ENCODE measurements around the gene ACP5. TPM values are rescaled to one million over a fixed set of nuclear protein-coding genes. Genes with fewer than 3 reads are reported as not detected.

ACP5 gene
- total RNA-seq, 2 donors from 2014 or later = 23.3 to 59.3 TPM

- Histone ChIP-seq H3K36me3 (no peaks in the 10 kb centered on the region), H3K27me3 (replicated peaks; ENCODE audit: insufficient read depth) (no peaks in the 10 kb centered on the region), H3K4me3 (no peak overlapping the region), H3K27ac (no peak overlapping the region), H3K4me1 (replicated peaks) (no peaks in the 10 kb centered on the region), H3K9me3 (no peaks in the 10 kb centered on the region)
- intact Hi-C loops (cut with DNase I) = no loop called here
- WGBS = 87% methylated on average over 4 of the region's 4 CpGs
- TF ChIP-seq POLR2A (IDR thresholded peaks at IDR 0.05) (no peak), CTCF (IDR thresholded peaks at IDR 0.05) (no peak), POLR2AphosphoS5 (IDR thresholded peaks at IDR 0.05) (no peak)
- DNase-seq (ENCODE audit: low spot score) = no peak
Measured at GRCh38 chr19:11594084-11594483, 16.6 kb upstream of the ACP5 start.

GRCh38 chr19:11587975-11588631, 10.7 kb upstream of the ACP5 start:
- no peak for DNase-seq (ENCODE audit: low spot score)
- intact Hi-C loops (cut with DNase I) = loop anchor here (5.0 to 10.0 kb wide), 3 partner anchors 91 to 293 kb away; partner anchors contain the start of genes EPOR and TSPAN16
- 61% methylated on average over 13 of the region's 13 CpGs for WGBS
- Histone ChIP-seq H3K4me3 (no peak overlapping the region), H3K27ac (no peak overlapping the region), H3K4me1 (replicated peaks) (no peaks in the 10 kb centered on the region), H3K27me3 (replicated peaks; ENCODE audit: insufficient read depth) (no peaks in the 10 kb centered on the region), H3K36me3 (no peaks in the 10 kb centered on the region), H3K9me3 (no peaks in the 10 kb centered on the region)
- TF ChIP-seq CTCF (IDR thresholded peaks at IDR 0.05) (no peak), POLR2A (IDR thresholded peaks at IDR 0.05) (no peak), POLR2AphosphoS5 (IDR thresholded peaks at IDR 0.05) (no peak)

GRCh38 chr19:11587302-11587974, 10.0 kb upstream of the ACP5 start:
- no peak overlapping the region for H3K4me3 ChIP-seq
- H3K9me3 ChIP-seq = no peaks in the 10 kb centered on the region
- 2% methylated on average over 7 of the region's 7 CpGs for WGBS
- no peak overlapping the region for H3K27ac ChIP-seq
- H3K4me1 ChIP-seq (replicated peaks) = no peaks in the 10 kb centered on the region
- peak; percentile 59 for DNase-seq (ENCODE audit: low spot score)
- H3K36me3 ChIP-seq = no peaks in the 10 kb centered on the region
- no peak for TF ChIP-seq POLR2A (IDR thresholded peaks at IDR 0.05)
- TF ChIP-seq POLR2AphosphoS5 (IDR thresholded peaks at IDR 0.05) = peak; percentile 60
- peak; percentile 53 to 95 (median 84) for TF ChIP-seq CTCF (IDR thresholded peaks at IDR 0.05)
- no peaks in the 10 kb centered on the region for H3K27me3 ChIP-seq (replicated peaks; ENCODE audit: insufficient read depth)
- intact Hi-C loops (cut with DNase I) = loop anchor here (5.0 to 10.0 kb wide), 3 partner anchors 90 to 293 kb away; partner anchors contain the start of genes EPOR and TSPAN16

GRCh38 chr19:11586331-11586730, 8.9 kb upstream of the ACP5 start:
- intact Hi-C loops (cut with DNase I) = loop anchor here (5.0 to 10.0 kb wide), 3 partner anchors 89 to 292 kb away; partner anchors contain the start of genes EPOR and TSPAN16
- Histone ChIP-seq H3K9me3 (no peaks in the 10 kb centered on the region), H3K4me3 (no peak overlapping the region), H3K27ac (no peak overlapping the region), H3K4me1 (replicated peaks) (no peaks in the 10 kb centered on the region), H3K27me3 (replicated peaks; ENCODE audit: insufficient read depth) (no peaks in the 10 kb centered on the region), H3K36me3 (no peaks in the 10 kb centered on the region)
- DNase-seq (ENCODE audit: low spot score) = no peak
- WGBS = 80% methylated on average over 6 of the region's 6 CpGs
- TF ChIP-seq POLR2AphosphoS5 (IDR thresholded peaks at IDR 0.05) (no peak), POLR2A (IDR thresholded peaks at IDR 0.05) (no peak), CTCF (IDR thresholded peaks at IDR 0.05) (no peak)
